Glomerular visceral epithelial cell (primary cell): ENCODE measurements around the gene TTLL1.
"Not testable (repeated sequence)": the region's sequence is repeated elsewhere in the genome, so short reads cannot be mapped to it uniquely, and the experiment has no call there.

Experiments
- DNase-seq: peaks from one replicate; pipeline ENCODE4 v3.0.0-alpha.2; 2016; ENCODE audit errors: extremely low spot score

Gene TTLL1

GRCh38 chr22:43110444-43110926 is 21.3 kb upstream of the TTLL1 start, which contains the start of gene BIK:
TSS of gene BIK (plus strand) at chr22:43110750. CDS start at chr22:43124023, 13,273 bp downstream.
- peak; percentile 58 for DNase-seq

GRCh38 chr22:43109921-43110443 is 20.8 kb upstream of the TTLL1 start:
- no peak for DNase-seq

- no peak for DNase-seq
Measured at GRCh38 chr22:43109511-43109910, 20.3 kb upstream of the TTLL1 start.

GRCh38 chr22:43106302-43106701 is 17.1 kb upstream of the TTLL1 start:
- no peak for DNase-seq

- DNase-seq = not testable (repeated sequence)
Measured at GRCh38 chr22:43104950-43105349, 15.8 kb upstream of the TTLL1 start.

GRCh38 chr22:43104056-43104625 is 14.9 kb upstream of the TTLL1 start:
- peak; percentile 48 for DNase-seq

- no peak for DNase-seq
Measured at GRCh38 chr22:43101306-43101705, 12.1 kb upstream of the TTLL1 start.

- DNase-seq = peak; percentile 65
Measured at GRCh38 chr22:43100225-43100624, 11.0 kb upstream of the TTLL1 start.

- no peak for DNase-seq
Measured at GRCh38 chr22:43099095-43099494, 9.9 kb upstream of the TTLL1 start.

- no peak for DNase-seq
Measured at GRCh38 chr22:43098356-43098755, 9.2 kb upstream of the TTLL1 start.

GRCh38 chr22:43096420-43096819 is 7.2 kb upstream of the TTLL1 start:
- DNase-seq = no peak

- no peak for DNase-seq
Measured at GRCh38 chr22:43094551-43094950, 5.4 kb upstream of the TTLL1 start.

- no peak for DNase-seq
Measured at GRCh38 chr22:43094085-43094484, 4.9 kb upstream of the TTLL1 start.

GRCh38 chr22:43092085-43092484 is 2.9 kb upstream of the TTLL1 start:
- DNase-seq = no peak

- DNase-seq = peak; percentile 80
Measured at GRCh38 chr22:43090130-43090789, 1.1 kb upstream of the TTLL1 start.

GRCh38 chr22:43088627-43088983 is 586 bp downstream of the TTLL1 start:
- DNase-seq = no peak

- no peak for DNase-seq
Measured at GRCh38 chr22:43085658-43086606, 3.3 kb downstream of the TTLL1 start.

- no peak for DNase-seq
Measured at GRCh38 chr22:43081968-43082367, 7.2 kb downstream of the TTLL1 start.

GRCh38 chr22:43080616-43081015 is 8.6 kb downstream of the TTLL1 start:
- no peak for DNase-seq

- no peak for DNase-seq
Measured at GRCh38 chr22:43079742-43080141, 9.4 kb downstream of the TTLL1 start.

GRCh38 chr22:43078522-43078921 is 10.7 kb downstream of the TTLL1 start:
- no peak for DNase-seq
